Measurements from ENCODE around the gene CCL20. TPM values are rescaled to one million over a fixed set of nuclear protein-coding genes. Genes with fewer than 3 reads are reported as not detected.

CCL20 gene
- total RNA-seq, 4 donors from 2014 or later: 3.1 TPM; not detected in 3

- Histone ChIP-seq H3K27me3 (no peaks in the 10 kb centered on the region), H3K36me3 (no peaks in the 10 kb centered on the region), H3K4me1 (no peaks in the 10 kb centered on the region), H3K27ac (no peak overlapping the region), H3K9me3 (no peaks in the 10 kb centered on the region), H3K4me3 (no peak overlapping the region)
- WGBS, 2 donors (ENCODE audit: low coverage in 1 of 2): 75 to 80% methylated on average over 4 to 5 of the region's 6 CpGs
- no peak for TF ChIP-seq EP300 (IDR thresholded peaks at IDR 0.05)
- no peak for TF ChIP-seq POLR2A (IDR thresholded peaks at IDR 0.05)
- TF ChIP-seq POLR2AphosphoS5 (IDR thresholded peaks at IDR 0.05): no peak
- TF ChIP-seq CTCF (IDR thresholded peaks at IDR 0.05): no peak
- no peak for ATAC-seq
Observed at GRCh38 chr2:227853765-227854271, 40.2 kb downstream of the CCL20 start.

GRCh38 chr2:227855440-227855839 is 41.8 kb downstream of the CCL20 start:
- Histone ChIP-seq H3K27me3 (no peaks in the 10 kb centered on the region), H3K9me3 (no peaks in the 10 kb centered on the region), H3K4me3 (no peak overlapping the region), H3K27ac (no peak overlapping the region), H3K4me1 (no peaks in the 10 kb centered on the region), H3K36me3 (no peaks in the 10 kb centered on the region)
- TF ChIP-seq CTCF (IDR thresholded peaks at IDR 0.05) (no peak), EP300 (IDR thresholded peaks at IDR 0.05) (no peak), POLR2A (IDR thresholded peaks at IDR 0.05) (no peak), POLR2AphosphoS5 (IDR thresholded peaks at IDR 0.05) (no peak)
- ATAC-seq: no peak
- WGBS, 2 donors (ENCODE audit: low coverage in 1 of 2): 41 to 47% methylated on average over 3 of the region's 3 CpGs

GRCh38 chr2:227856697-227857096 is 43.1 kb downstream of the CCL20 start:
- no peak for TF ChIP-seq POLR2AphosphoS5 (IDR thresholded peaks at IDR 0.05)
- no peak for TF ChIP-seq POLR2A (IDR thresholded peaks at IDR 0.05)
- no peak for TF ChIP-seq CTCF (IDR thresholded peaks at IDR 0.05)
- no peak for TF ChIP-seq EP300 (IDR thresholded peaks at IDR 0.05)
- H3K4me3 ChIP-seq: no peak overlapping the region
- H3K27ac ChIP-seq: no peak overlapping the region
- no peaks in the 10 kb centered on the region for H3K9me3 ChIP-seq
- no peaks in the 10 kb centered on the region for H3K36me3 ChIP-seq
- no peaks in the 10 kb centered on the region for H3K4me1 ChIP-seq
- 82 to 86% methylated on average over 2 of the region's 2 CpGs for WGBS, 2 donors (ENCODE audit: low coverage in 1 of 2)
- no peaks in the 10 kb centered on the region for H3K27me3 ChIP-seq
- ATAC-seq: no peak

DNA sequence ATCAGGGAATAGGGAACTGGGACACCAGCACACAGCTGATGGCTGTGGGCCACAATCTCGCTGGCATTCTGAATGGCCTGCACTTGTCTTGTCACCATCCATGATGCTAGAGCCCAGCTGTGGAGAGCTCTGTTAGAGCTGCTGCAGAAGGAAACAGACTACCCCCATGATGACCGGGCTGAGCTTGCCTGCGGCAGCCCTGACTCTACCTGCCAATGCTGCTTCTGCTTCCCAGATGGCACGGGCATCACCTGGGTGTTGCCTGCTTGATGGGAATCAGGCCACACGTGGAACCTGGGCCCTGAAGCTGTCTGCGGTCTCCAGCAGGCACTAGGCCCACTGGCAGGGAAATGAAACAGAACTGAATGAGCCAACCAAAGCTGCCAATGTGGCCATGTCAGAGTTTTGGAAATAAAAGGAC is 46.6 kb downstream of the CCL20 start:
- no peak overlapping the region for H3K27ac ChIP-seq
- no peak for ATAC-seq
- H3K27me3 ChIP-seq: no peaks in the 10 kb centered on the region
- peaks cover 0 to 10% (median 0%) of the 10 kb centered on the region in 3 donors for H3K4me1 ChIP-seq
- no peak overlapping the region for H3K4me3 ChIP-seq
- no peaks in the 10 kb centered on the region for H3K36me3 ChIP-seq
- no peaks in the 10 kb centered on the region for H3K9me3 ChIP-seq
- TF ChIP-seq CTCF (IDR thresholded peaks at IDR 0.05) (no peak), POLR2AphosphoS5 (IDR thresholded peaks at IDR 0.05) (no peak), POLR2A (IDR thresholded peaks at IDR 0.05) (no peak), EP300 (IDR thresholded peaks at IDR 0.05) (no peak)
- WGBS, 2 donors (ENCODE audit: low coverage in 1 of 2): 65% methylated on average over 6 of the region's 6 CpGs; no CpG with 5 or more reads in 1 of the 2 donors

- no peak for ATAC-seq
- Histone ChIP-seq H3K27ac (no peak overlapping the region), H3K36me3 (no peaks in the 10 kb centered on the region), H3K27me3 (no peaks in the 10 kb centered on the region), H3K9me3 (no peaks in the 10 kb centered on the region), H3K4me1 (peaks cover 0 to 10% (median 0%) of the 10 kb centered on the region in 3 donors), H3K4me3 (no peak overlapping the region)
- 11 to 12% methylated on average over 2 of the region's 2 CpGs for WGBS, 2 donors (ENCODE audit: low coverage in 1 of 2)
- TF ChIP-seq POLR2AphosphoS5 (IDR thresholded peaks at IDR 0.05) (no peak), EP300 (IDR thresholded peaks at IDR 0.05) (no peak), CTCF (IDR thresholded peaks at IDR 0.05) (no peak), POLR2A (IDR thresholded peaks at IDR 0.05) (no peak)
Observed at GRCh38 chr2:227861011-227861410, 47.4 kb downstream of the CCL20 start.
